HCT116 (cell line): Measurements from ENCODE around the gene DHDH. TPM values are rescaled to one million over a fixed set of nuclear protein-coding genes. Genes with fewer than 3 reads are reported as not detected.

Source experiments
- ATAC-seq: fragments of 200-7000 bp; cut with Tn5 transposase; 2 replicates; pipeline ENCODE4 v1.9.1; 2020; ENCODE audit warnings: mild to moderate bottlenecking, moderate library complexity
- BruUV-seq: library from RNA; stranded (reverse); fragments of 400-500 nt; replicated peaks from 2 replicates; lab custom pipeline; 2021; lab: Mats Ljungman, UMichigan
- CTCF ChIA-PET: fragments of 300-600 bp; sonication (Branson Sonifier 250); formaldehyde crosslinking; loops from one replicate; lab custom pipeline; 2021; ENCODE audit warnings: antibody characterized with exemption; lab: Charles Lee
- POLR2A ChIA-PET: fragments of 300-600, 350-600 bp; sonication (Branson Sonifier 250); formaldehyde crosslinking; loops from one replicate; lab custom pipeline; 2021; ENCODE audit warnings: antibody characterized with exemption; lab: Charles Lee
- RAD21 ChIA-PET, 2 experiments: fragments of 300-600 bp; sonication (Branson Sonifier 250); formaldehyde crosslinking; loops; one replicate each; lab custom pipeline; 2023; ENCODE audit warnings: low total read pairs in 2 of 2; ENCODE audit not compliant: uncharacterized antibody in 2 of 2, unreplicated experiment in 2 of 2, low non-redundant PET in 1 of 2; lab: Charles Lee
- DNase-seq: peaks from one replicate; pipeline ENCODE4 v3.0.0-alpha.2; 2010; ENCODE audit warnings: low read depth, low spot score
- H2AFZ ChIP-seq: fragments of 200-600 bp; shearing (Covaris generic), sonication (generic); 2 replicates; pipeline ENCODE4 v1.6.1; 2017; ENCODE audit warnings: low read depth, mixed run types, mixed read lengths, antibody characterized with exemption, low read length; ENCODE audit not compliant: poor library complexity, severe bottlenecking
- H3K27ac ChIP-seq: 2 replicates; pipeline ENCODE4 v1.5.1; 2012; ENCODE audit warnings: low read depth, low read length
- H3K27me3 ChIP-seq: fragments of 200-600 bp; sonication (generic); 2 replicates; pipeline ENCODE4 v1.6.1; 2016; ENCODE audit warnings: mixed run types, low read length, mixed read lengths; ENCODE audit not compliant: insufficient read depth
- H3K36me3 ChIP-seq, 2 experiments: fragments of 200-500 bp in 1 of 2; fragments of 200-600 bp in 1 of 2; sonication (Bioruptor generic) in 1 of 2; sonication (generic) in 1 of 2; 2 replicates each; pipeline versions ENCODE4 v1.5.1 to v1.6.1; 2014 to 2016; ENCODE audit warnings: low read length in 2 of 2, inconsistent platforms in 1 of 2, mixed read lengths in 1 of 2, mixed run types in 1 of 2; ENCODE audit not compliant: insufficient read depth in 2 of 2, control insufficient read depth in 1 of 2
- H3K4me1 ChIP-seq, 2 experiments: fragments of 200-600 bp in 1 of 2; sonication (generic) in 1 of 2; 2 replicates each; pipeline versions ENCODE4 v1.5.1 to v1.6.1; 2012 to 2017; ENCODE audit warnings: low read length in 2 of 2, inconsistent platforms in 1 of 2, mild to moderate bottlenecking in 1 of 2, mixed read lengths in 1 of 2, mixed run types in 1 of 2, moderate library complexity in 1 of 2; ENCODE audit not compliant: insufficient read depth in 2 of 2, control insufficient read depth in 1 of 2
- H3K4me2 ChIP-seq: fragments of 200-600 bp; sonication (generic); 2 replicates; pipeline ENCODE4 v1.6.1; 2017; ENCODE audit warnings: mixed run types, low read length, mixed read lengths
- H3K4me3 ChIP-seq, 2 experiments: fragments of 200-600 bp in 1 of 2; sonication (generic) in 1 of 2; replicated peaks in 1 of 2; 2 replicates each; pipeline ENCODE4 v1.5.1; 2011 to 2016; ENCODE audit warnings: low read length in 2 of 2, control low read depth in 1 of 2, low read depth in 1 of 2, mild to moderate bottlenecking in 1 of 2, mixed read lengths in 1 of 2, mixed run types in 1 of 2
- H3K79me2 ChIP-seq: fragments of 200-600 bp; sonication (generic); 2 replicates; pipeline ENCODE4 v1.6.1; 2017; ENCODE audit warnings: mild to moderate bottlenecking, mixed run types, low read length, moderate library complexity, mixed read lengths; ENCODE audit not compliant: insufficient read depth
- H3K9ac ChIP-seq: fragments of 200-600 bp; sonication (generic); 2 replicates; pipeline ENCODE4 v1.6.1; 2016; ENCODE audit warnings: low read length, mixed read lengths
- H3K9me2 ChIP-seq: fragments of 200-600 bp; sonication (generic), shearing (Covaris generic); 2 replicates; pipeline ENCODE4 v1.6.1; 2017; ENCODE audit warnings: mixed run types, mild to moderate bottlenecking, moderate library complexity; ENCODE audit not compliant: insufficient read depth
- H3K9me3 ChIP-seq, 2 experiments: fragments of 200-500 bp in 1 of 2; fragments of 200-600 bp in 1 of 2; sonication (Bioruptor generic) in 1 of 2; sonication (generic) in 1 of 2; 2 replicates each; pipeline ENCODE4 v1.6.1; 2014 to 2017; ENCODE audit warnings: low read length in 2 of 2, mixed read lengths in 2 of 2, inconsistent platforms in 1 of 2, low read depth in 1 of 2, mild to moderate bottlenecking in 1 of 2, mixed run types in 1 of 2, moderate library complexity in 1 of 2; ENCODE audit not compliant: control insufficient read depth in 1 of 2, insufficient read depth in 1 of 2
- H4K20me1 ChIP-seq: fragments of 200-600 bp; sonication (generic), shearing (Covaris generic); 2 replicates; pipeline ENCODE4 v1.6.1; 2017; ENCODE audit warnings: mixed run types, mild to moderate bottlenecking, moderate library complexity; ENCODE audit not compliant: insufficient read depth
- EZH2 ChIP-seq: fragments of 200-600 bp; sonication (generic); IDR thresholded peaks from 2 replicates; pipeline ENCODE4 v1.6.1; 2017; ENCODE audit warnings: antibody characterized with exemption, mixed run types
- POLR2A ChIP-seq: IDR thresholded peaks from 2 replicates; pipeline ENCODE4 v1.7.0; 2011; ENCODE audit warnings: borderline replicate concordance; ENCODE audit not compliant: insufficient read depth, insufficient read length; ENCODE audit errors: extremely low read depth
- SIN3A ChIP-seq: IDR thresholded peaks from 2 replicates; pipeline ENCODE4 v1.6.1; 2012; ENCODE audit warnings: low read depth
- SRF ChIP-seq: IDR thresholded peaks from 2 replicates; pipeline ENCODE4 v1.6.1; 2012; ENCODE audit warnings: low read depth
- YY1 ChIP-seq: IDR thresholded peaks from 2 replicates; pipeline ENCODE4 v1.6.1; 2011; ENCODE audit warnings: low read length, low read depth, moderate library complexity, mild to moderate bottlenecking; ENCODE audit not compliant: insufficient replicate concordance; ENCODE audit errors: extremely low read depth
- ZNF274 ChIP-seq: fragments of 200-500 bp; sonication (Bioruptor generic); IDR thresholded peaks from 2 replicates; pipeline ENCODE4 v1.6.1; 2014; ENCODE audit warnings: mild to moderate bottlenecking, low read depth, low read length, inconsistent platforms
- intact Hi-C: fragments of 100-400 bp; cut with micrococcal nuclease; formaldehyde crosslinking; loops from 2 replicates; pipeline ENCODE4 v1.10.0; 2022
- total RNA-seq: library from RNA; stranded (reverse); gene quantifications from one replicate; pipeline ENCODE4 v1.2.1, GENCODE V29; 2021; ENCODE audit not compliant: unreplicated experiment
- TF ChIP-seq, protein P1 (sequence below), 3 experiments: fragments of 200-600 bp in 1 of 3; sonication (generic) in 1 of 3; IDR thresholded peaks in 2 of 3; conservative IDR thresholded peaks in 1 of 3; 2 replicates each; pipeline ENCODE4 v1.5.1; 2012 to 2017; ENCODE audit warnings: low read depth in 2 of 3, low read length in 2 of 3, antibody characterized with exemption in 1 of 3, borderline replicate concordance in 1 of 3, control low read depth in 1 of 3, mild to moderate bottlenecking in 1 of 3, mixed read lengths in 1 of 3, mixed run types in 1 of 3, moderate library complexity in 1 of 3; ENCODE audit not compliant: insufficient read depth in 1 of 3
- TF ChIP-seq, protein P2 (sequence below): IDR thresholded peaks from 2 replicates; pipeline ENCODE4 v1.6.1; 2012

Gene DHDH
- total RNA-seq, 1 experiment from 2014 or later: 8.6 TPM

DNA sequence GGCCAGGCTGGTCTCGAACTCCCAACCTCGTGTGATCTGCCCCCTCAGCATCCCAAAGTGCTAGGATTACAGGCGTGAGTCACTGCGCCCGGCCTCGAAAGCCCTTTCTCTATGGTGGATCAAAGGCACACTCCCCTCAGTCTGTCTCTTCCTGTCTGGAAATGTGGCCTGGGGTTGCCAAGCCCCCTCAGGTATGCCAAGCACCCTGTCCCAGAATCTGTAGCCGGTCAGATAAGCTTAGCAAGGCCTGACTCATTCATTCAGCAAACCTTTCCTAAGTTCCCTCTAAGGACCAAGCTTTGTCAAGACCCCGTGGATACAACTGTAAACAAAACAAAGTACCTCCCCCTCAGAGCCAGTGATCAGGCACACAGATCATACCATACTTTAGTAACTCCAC lies 19.3 kb upstream of the DHDH start:
- Histone ChIP-seq H3K9me2 (no peaks in the 10 kb centered on the region), H3K4me1 (no peaks in the 10 kb centered on the region), H3K36me3 (peaks cover 7 to 21% of the 10 kb centered on the region in 2 experiments), H3K4me2 (no peak overlapping the region), H4K20me1 (no peaks in the 10 kb centered on the region), H3K9me3 (no peaks in the 10 kb centered on the region), H2AFZ (no peak overlapping the region), H3K27ac (no peak overlapping the region), H3K9ac (no peak overlapping the region), H3K27me3 (no peaks in the 10 kb centered on the region), H3K79me2 (no peaks in the 10 kb centered on the region), H3K4me3 (no peak overlapping the region)
- BruUV-seq: no TSS peak
- DNase-seq (no peak), ATAC-seq (no peak)
- intact Hi-C loops: no loop called here
- no peak for TF ChIP-seq ZNF274
- CTCF ChIA-PET: no interaction called here
- RAD21 ChIA-PET: no interaction called here
- POLR2A ChIA-PET: no interaction called here

DNA sequence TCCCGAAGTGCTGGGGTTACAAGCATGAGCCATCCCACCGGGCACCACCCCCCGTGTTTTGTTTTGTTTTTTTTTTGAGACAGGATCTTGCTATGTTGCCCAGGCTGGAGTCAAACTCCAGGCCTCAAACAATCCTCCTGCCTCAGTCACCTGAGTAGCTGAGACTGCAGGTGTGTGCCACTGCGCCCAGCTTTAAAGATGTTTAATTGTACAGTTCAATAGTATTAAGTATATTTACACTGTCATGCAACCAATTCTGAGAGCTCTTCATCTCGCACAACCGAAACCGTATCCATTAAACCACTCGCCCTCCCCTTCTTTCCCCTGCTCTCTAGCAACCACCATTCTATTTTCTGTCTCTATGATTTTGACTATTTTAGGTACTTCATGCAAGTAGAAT lies 17.7 kb upstream of the DHDH start:
- intact Hi-C loops: no loop called here
- no peaks in the 10 kb centered on the region for H3K27me3 ChIP-seq
- H3K9ac ChIP-seq: no peak overlapping the region
- H3K79me2 ChIP-seq: no peaks in the 10 kb centered on the region
- no peak overlapping the region for H3K27ac ChIP-seq
- CTCF ChIA-PET: no interaction called here
- RAD21 ChIA-PET: no interaction called here
- H3K36me3 ChIP-seq: peaks cover 6 to 18% of the 10 kb centered on the region in 2 experiments
- H3K9me3 ChIP-seq: no peaks in the 10 kb centered on the region
- no peaks in the 10 kb centered on the region for H3K4me1 ChIP-seq
- POLR2A ChIA-PET: no interaction called here
- no peak for DNase-seq
- no peak overlapping the region for H3K4me2 ChIP-seq
- no peak for ATAC-seq
- TF ChIP-seq SRF: no peak
- TF ChIP-seq EZH2: no peak
- TF ChIP-seq YY1: no peak
- TF ChIP-seq SIN3A: no peak
- no peak for TF ChIP-seq POLR2A
- TF ChIP-seq, protein P1, sequence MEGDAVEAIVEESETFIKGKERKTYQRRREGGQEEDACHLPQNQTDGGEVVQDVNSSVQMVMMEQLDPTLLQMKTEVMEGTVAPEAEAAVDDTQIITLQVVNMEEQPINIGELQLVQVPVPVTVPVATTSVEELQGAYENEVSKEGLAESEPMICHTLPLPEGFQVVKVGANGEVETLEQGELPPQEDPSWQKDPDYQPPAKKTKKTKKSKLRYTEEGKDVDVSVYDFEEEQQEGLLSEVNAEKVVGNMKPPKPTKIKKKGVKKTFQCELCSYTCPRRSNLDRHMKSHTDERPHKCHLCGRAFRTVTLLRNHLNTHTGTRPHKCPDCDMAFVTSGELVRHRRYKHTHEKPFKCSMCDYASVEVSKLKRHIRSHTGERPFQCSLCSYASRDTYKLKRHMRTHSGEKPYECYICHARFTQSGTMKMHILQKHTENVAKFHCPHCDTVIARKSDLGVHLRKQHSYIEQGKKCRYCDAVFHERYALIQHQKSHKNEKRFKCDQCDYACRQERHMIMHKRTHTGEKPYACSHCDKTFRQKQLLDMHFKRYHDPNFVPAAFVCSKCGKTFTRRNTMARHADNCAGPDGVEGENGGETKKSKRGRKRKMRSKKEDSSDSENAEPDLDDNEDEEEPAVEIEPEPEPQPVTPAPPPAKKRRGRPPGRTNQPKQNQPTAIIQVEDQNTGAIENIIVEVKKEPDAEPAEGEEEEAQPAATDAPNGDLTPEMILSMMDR (IDR thresholded peaks at IDR 0.05 in 2 of 3, conservative IDR thresholded peaks at IDR 0.05 in 1 of 3; ENCODE audit: borderline replicate concordance in 1 of 3, insufficient read depth in 1 of 3, low read depth in 2 of 3, low read length in 2 of 3): no peak
- TF ChIP-seq, protein P2, sequence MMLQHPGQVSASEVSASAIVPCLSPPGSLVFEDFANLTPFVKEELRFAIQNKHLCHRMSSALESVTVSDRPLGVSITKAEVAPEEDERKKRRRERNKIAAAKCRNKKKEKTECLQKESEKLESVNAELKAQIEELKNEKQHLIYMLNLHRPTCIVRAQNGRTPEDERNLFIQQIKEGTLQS: no peak
- no peak overlapping the region for H2AFZ ChIP-seq
- H3K4me3 ChIP-seq: no peak overlapping the region
- no TSS peak for BruUV-seq
- H3K9me2 ChIP-seq: no peaks in the 10 kb centered on the region
- no peaks in the 10 kb centered on the region for H4K20me1 ChIP-seq
